RWPE1 (cell line): ENCODE results near the gene CHMP5.

Experiments used
- CTCF ChIA-PET: fragments of 350-600 bp; sonication (Branson Sonifier 250); formaldehyde crosslinking; extraction: SDS; loops from one replicate; lab custom pipeline; 2021; lab: Yijun Ruan, JAX
- POLR2A ChIA-PET: fragments of 400-600 bp; formaldehyde crosslinking; extraction: SDS; loops from one replicate; lab custom pipeline; 2020; ENCODE audit warnings: antibody characterized with exemption; ENCODE audit not compliant: low non-redundant PET; lab: Yijun Ruan, JAX
- DNase-seq: peaks from one replicate; pipeline ENCODE4 v3.0.0; 2012; ENCODE audit warnings: low spot score
- H3K27ac ChIP-seq: fragments of 450-650 bp; 2 replicates; pipeline ENCODE4 v1.5.1; 2017
- TF ChIP-seq, protein P1 (sequence below): fragments of 450-650 bp; conservative IDR thresholded peaks from 2 replicates; pipeline ENCODE4 v1.5.1; 2017; ENCODE audit warnings: low read depth, mild to moderate bottlenecking

Gene CHMP5

DNA sequence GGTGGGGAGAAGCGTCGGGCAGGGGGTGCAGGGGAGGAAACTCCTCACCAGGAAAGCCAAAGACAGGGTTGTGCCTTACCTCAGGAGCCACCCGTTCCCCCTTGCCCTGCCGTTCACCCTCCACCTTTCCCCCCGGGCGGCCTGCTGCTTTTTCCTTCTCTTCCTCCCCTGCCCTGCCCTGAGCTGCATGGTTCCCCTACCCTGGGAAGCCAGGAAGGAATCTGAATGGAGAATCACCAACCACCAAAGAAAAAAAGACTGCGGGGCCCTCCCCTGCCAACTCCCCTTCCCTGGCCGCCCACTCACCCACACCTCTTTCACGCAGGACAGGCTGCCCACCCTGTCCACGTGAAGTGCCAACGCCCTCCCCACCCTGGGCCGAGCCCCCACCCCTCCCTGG lies 24.6 kb downstream of the CHMP5 start:
- TF ChIP-seq, protein P1, sequence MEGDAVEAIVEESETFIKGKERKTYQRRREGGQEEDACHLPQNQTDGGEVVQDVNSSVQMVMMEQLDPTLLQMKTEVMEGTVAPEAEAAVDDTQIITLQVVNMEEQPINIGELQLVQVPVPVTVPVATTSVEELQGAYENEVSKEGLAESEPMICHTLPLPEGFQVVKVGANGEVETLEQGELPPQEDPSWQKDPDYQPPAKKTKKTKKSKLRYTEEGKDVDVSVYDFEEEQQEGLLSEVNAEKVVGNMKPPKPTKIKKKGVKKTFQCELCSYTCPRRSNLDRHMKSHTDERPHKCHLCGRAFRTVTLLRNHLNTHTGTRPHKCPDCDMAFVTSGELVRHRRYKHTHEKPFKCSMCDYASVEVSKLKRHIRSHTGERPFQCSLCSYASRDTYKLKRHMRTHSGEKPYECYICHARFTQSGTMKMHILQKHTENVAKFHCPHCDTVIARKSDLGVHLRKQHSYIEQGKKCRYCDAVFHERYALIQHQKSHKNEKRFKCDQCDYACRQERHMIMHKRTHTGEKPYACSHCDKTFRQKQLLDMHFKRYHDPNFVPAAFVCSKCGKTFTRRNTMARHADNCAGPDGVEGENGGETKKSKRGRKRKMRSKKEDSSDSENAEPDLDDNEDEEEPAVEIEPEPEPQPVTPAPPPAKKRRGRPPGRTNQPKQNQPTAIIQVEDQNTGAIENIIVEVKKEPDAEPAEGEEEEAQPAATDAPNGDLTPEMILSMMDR: no peak
- no peak for DNase-seq
- H3K27ac ChIP-seq: peak overlapping the region; percentile 98
- ChIA-PET CTCF (interaction anchor here (0.5 to 1.2 kb wide), 2 partner anchors 61 to 227 kb away, joined by 3 read pairs; no protein-coding TSS in a partner anchor), POLR2A (interaction anchor here (0.9 kb wide), 1 partner anchor 56 kb away, joined by 3 read pairs; no protein-coding TSS in a partner anchor)

DNA sequence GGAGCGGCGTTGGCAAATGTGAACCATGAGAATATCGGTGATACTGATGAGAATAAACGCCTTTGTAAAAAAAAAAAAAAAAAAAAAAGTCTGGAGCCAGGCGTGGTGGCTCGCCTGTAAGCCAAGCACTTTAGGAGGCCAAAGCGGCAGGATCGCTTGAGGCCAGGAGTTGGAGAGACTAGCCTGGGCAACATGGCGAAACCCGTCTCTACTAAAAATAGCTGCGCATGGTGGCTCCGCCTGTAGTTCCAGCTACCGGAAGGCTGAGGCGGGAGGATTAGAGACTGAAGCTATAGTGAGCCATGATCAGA lies 25.0 kb downstream of the CHMP5 start:
- H3K27ac ChIP-seq: peak overlapping the region; percentile 98
- TF ChIP-seq, protein P1: no peak
- POLR2A ChIA-PET: interaction anchor here (0.7 to 0.9 kb wide), 2 partner anchors 28 to 56 kb away, joined by 3 read pairs; no protein-coding TSS in a partner anchor
- CTCF ChIA-PET: interaction anchor here (0.5 to 1.2 kb wide), 2 partner anchors 61 to 227 kb away, joined by 3 read pairs; no protein-coding TSS in a partner anchor
- no peak for DNase-seq

DNA sequence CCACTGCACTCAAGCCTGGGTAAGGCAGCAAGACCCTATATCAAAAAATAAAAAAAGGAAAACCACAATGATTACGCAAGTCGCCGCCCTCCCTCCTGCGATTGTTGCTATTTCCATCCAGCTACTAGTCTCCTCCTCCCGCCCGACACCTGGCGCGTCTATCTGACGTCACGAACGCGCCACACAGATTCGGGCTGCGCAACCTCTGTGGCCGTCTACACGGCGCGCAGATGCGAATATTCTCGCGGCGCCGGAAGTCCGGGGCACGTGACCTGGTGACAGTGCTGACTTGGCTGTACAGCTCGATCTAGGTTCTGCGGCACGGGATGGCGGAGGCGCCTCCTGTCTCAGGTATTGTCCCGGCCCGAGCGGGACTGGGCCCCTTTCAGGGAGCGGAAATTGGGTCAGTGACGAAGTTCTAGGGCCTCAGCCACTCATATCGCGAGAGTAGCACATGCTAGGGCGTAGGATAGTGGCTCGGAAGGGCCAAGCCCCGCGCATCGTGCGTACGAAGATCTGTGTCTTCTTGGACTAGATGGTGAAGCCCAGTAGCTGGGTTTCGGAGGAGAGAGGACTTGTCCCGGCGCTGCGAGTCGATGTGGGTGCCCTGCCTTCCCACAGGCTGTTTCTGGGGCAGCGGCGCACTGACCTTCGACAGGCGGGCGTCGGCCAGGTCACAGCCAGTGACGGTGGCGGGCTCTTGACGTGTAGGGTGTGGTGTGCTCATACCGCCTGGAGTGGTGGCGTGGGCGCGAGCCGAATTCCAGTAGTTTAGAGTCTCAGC lies 25.6 kb downstream of the CHMP5 start, which contains the start of gene NFX1:
NFX1 (plus strand) TSS at position 270 of the 784 bp plus-strand sequence; CDS start at position 327, 57 bp downstream.
- CTCF ChIA-PET: interaction anchor here (1.2 kb wide), 1 partner anchor 62 kb away, joined by 3 read pairs; no protein-coding TSS in a partner anchor
- TF ChIP-seq, protein P1: no peak

DNA sequence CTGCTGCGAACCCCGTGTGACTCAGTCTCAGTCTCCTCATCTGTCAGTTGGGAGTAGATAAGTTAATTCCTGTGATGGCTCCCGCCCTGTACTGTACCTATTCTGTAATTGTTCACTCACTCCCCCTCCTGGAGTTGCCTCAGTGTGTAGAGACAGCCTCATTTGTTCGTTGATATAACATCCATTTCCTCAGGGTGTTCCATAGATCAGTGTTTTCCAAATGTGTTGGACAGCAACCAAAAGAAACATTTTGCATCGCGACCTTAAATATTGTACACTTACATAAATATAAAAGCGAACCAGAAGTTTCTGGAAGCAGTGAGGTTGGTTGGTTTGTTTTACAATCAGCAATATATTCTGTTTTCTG lies 26.2 kb downstream of the CHMP5 start:
- ChIA-PET POLR2A (interaction anchor here (0.7 kb wide), 1 partner anchor 12 kb away, joined by 4 read pairs; no protein-coding TSS in a partner anchor), CTCF (no interaction called here)
- DNase-seq: no peak
- H3K27ac ChIP-seq: peak overlapping the region; percentile 98
- TF ChIP-seq, protein P1: no peak

More for the DNA sequence above, 25.6 kb downstream of the CHMP5 start, which contains the start of gene NFX1:
- DNase-seq: peak; percentile 98
- POLR2A ChIA-PET: interaction anchor here (0.7 to 0.9 kb wide), 3 partner anchors 12 to 57 kb away, joined by 3 to 4 read pairs (median 3); no protein-coding TSS in a partner anchor
- H3K27ac ChIP-seq: peak within 1 kb of the TSS; percentile 98

DNA sequence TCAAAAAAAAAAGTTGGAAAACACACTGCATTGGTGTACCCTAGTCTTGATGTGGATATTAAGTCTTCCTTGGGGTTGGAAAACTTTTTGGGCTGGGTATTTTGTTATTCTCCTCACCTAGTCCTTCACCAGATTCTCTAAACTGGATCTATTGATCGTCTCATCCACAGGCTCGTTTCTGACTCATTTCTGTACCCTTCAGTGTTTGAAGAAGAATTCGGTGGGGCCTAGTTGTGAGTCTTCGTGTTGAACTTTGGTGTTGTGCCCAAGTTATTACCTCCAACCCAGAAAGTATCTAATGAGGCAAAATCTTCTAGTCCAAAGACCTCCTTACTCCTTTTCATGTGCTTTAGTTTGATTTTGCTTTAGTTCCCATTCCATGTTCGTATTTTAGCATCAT lies 27.1 kb downstream of the CHMP5 start:
- POLR2A ChIA-PET: no interaction called here
- TF ChIP-seq, protein P1: no peak
- CTCF ChIA-PET: no interaction called here
- no peak for DNase-seq
- H3K27ac ChIP-seq: peak overlapping the region; percentile 98

DNA sequence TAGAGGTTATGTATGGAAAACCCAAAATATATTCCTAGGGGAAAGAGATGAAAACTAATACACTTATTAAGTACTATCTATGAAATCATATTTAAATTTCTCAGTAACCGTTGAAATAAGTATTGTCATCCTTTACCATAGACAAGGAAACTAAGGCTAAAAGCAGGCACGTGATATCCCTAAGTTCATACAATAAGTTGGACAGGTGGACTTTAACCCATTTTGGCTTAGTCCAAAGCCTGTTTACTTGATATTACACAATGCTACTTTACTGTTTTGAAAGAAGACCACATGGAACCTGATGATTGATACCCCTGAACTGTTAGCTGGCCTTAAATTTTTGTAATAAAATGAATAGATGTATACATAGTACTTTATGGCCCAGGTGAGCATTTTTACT lies 28.9 kb downstream of the CHMP5 start:
- no peak for DNase-seq
- TF ChIP-seq, protein P1: no peak
- CTCF ChIA-PET: no interaction called here
- POLR2A ChIA-PET: no interaction called here
- H3K27ac ChIP-seq: no peak overlapping the region
